KMS-11 (cell line): ENCODE results near the gene SPATS2.

Source experiments
- H2AFZ ChIP-seq: fragments of 200-600 bp; sonication (generic); 2 replicates; pipeline ENCODE4 v1.6.1; 2016; ENCODE audit warnings: antibody characterized with exemption, mixed run types, low read depth
- H3K27ac ChIP-seq: fragments of 200-600 bp; sonication (generic); 2 replicates; pipeline ENCODE4 v1.6.1; 2016; ENCODE audit warnings: mild to moderate bottlenecking, mixed run types
- H3K27me3 ChIP-seq: fragments of 200-600 bp; sonication (generic); 2 replicates; pipeline ENCODE4 v1.6.1; 2017; ENCODE audit warnings: mild to moderate bottlenecking, low read depth, mixed run types, moderate library complexity; ENCODE audit not compliant: insufficient read depth
- H3K36me3 ChIP-seq: fragments of 200-600 bp; sonication (generic); 2 replicates; pipeline ENCODE4 v1.6.1; 2017; ENCODE audit warnings: mild to moderate bottlenecking, mixed run types; ENCODE audit not compliant: insufficient read depth
- H3K4me1 ChIP-seq: fragments of 200-600 bp; sonication (generic); 2 replicates; pipeline ENCODE4 v1.6.1; 2016; ENCODE audit warnings: mild to moderate bottlenecking, low read depth, mixed run types; ENCODE audit not compliant: poor library complexity, severe bottlenecking
- H3K4me2 ChIP-seq: fragments of 200-600 bp; sonication (generic); 2 replicates; pipeline ENCODE4 v1.7.0; 2016; ENCODE audit warnings: mild to moderate bottlenecking, mixed run types
- H3K4me3 ChIP-seq: fragments of 200-600 bp; sonication (generic); IDR thresholded peaks from 2 replicates; pipeline ENCODE4 v1.6.1; 2017; ENCODE audit warnings: low read depth, low read length, mixed read lengths; ENCODE audit not compliant: insufficient read depth
- H3K79me2 ChIP-seq: fragments of 200-600 bp; sonication (generic); 2 replicates; pipeline ENCODE4 v1.6.1; 2016; ENCODE audit warnings: low read depth, mixed run types; ENCODE audit not compliant: insufficient read depth
- H3K9ac ChIP-seq: fragments of 200-600 bp; sonication (generic); 2 replicates; pipeline ENCODE4 v1.6.1; 2016; ENCODE audit warnings: mild to moderate bottlenecking, mixed run types
- H4K20me1 ChIP-seq: fragments of 200-600 bp; sonication (generic); 2 replicates; pipeline ENCODE4 v1.6.1; 2016; ENCODE audit warnings: mild to moderate bottlenecking, mixed run types; ENCODE audit not compliant: insufficient read depth
- CTCF ChIP-seq: fragments of 200-600 bp; sonication (generic); conservative IDR thresholded peaks from 2 replicates; pipeline ENCODE4 v1.6.1; 2017; ENCODE audit warnings: low read depth, mild to moderate bottlenecking, antibody characterized with exemption, low read length, moderate library complexity, mixed read lengths

Gene SPATS2

DNA sequence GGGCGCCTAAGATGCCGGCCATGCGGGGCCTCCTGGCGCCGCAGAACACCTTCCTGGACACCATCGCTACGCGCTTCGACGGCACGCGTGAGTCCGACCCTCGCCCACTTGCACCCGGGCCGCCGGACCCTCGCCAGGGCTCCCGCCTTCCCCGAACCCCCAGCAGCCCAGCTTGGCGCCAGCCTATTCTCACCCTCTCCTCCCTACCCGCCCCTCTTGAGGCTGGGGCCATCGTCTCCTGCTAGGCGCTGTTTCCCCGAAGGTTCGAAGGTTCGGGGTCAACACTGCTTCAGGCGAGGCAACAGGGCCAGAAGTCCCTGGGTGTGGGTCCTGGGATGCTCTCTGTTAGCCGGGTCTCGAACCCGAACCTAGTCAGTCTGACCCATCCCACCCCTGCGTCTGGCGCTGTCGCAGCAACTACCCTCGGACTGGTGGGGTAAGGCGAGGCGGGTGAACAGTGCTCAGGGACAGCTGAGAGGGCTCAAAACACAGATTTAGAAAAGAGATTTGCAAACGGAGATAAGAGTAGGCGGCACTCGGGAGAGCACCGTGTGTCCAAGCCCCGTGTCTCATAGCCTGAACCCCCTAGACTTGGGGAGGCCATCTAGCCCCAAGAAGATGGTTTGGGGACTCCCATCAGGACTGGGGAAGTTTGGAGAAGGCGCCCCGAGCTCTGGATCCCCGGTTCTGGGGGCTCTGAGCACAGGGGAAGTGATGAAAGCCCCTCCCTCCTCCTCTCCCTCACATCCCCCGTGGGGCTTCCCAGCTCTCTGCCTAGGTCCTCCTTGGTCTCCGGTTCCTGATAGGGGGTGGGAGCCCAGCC, 172.4 kb downstream of the SPATS2 start:
- peaks cover 27% of the 10 kb centered on the region for H3K4me1 ChIP-seq
- no peak for TF ChIP-seq CTCF
- H3K27ac ChIP-seq = no peak overlapping the region
- no peak overlapping the region for H3K9ac ChIP-seq
- no peak overlapping the region for H3K4me2 ChIP-seq
- H3K27me3 ChIP-seq = peaks cover 28% of the 10 kb centered on the region
- no peaks in the 10 kb centered on the region for H3K36me3 ChIP-seq
- no peaks in the 10 kb centered on the region for H3K79me2 ChIP-seq
- H3K4me3 ChIP-seq = no peak overlapping the region
- no peak overlapping the region for H2AFZ ChIP-seq
- H4K20me1 ChIP-seq = no peaks in the 10 kb centered on the region

GRCh38 chr12:49540229-49541139, 173.2 kb downstream of the SPATS2 start:
- Histone ChIP-seq H2AFZ (no peak overlapping the region), H3K79me2 (no peaks in the 10 kb centered on the region), H3K27me3 (peaks cover 28% of the 10 kb centered on the region), H4K20me1 (no peaks in the 10 kb centered on the region), H3K27ac (no peak overlapping the region), H3K4me3 (no peak overlapping the region), H3K36me3 (no peaks in the 10 kb centered on the region), H3K9ac (no peak overlapping the region), H3K4me2 (no peak overlapping the region), H3K4me1 (peaks cover 27% of the 10 kb centered on the region)
- TF ChIP-seq CTCF = no peak

GRCh38 chr12:49541140-49541861, 174.0 kb downstream of the SPATS2 start:
- Histone ChIP-seq H4K20me1 (no peaks in the 10 kb centered on the region), H3K27me3 (peaks cover 28% of the 10 kb centered on the region), H3K4me2 (no peak overlapping the region), H3K36me3 (no peaks in the 10 kb centered on the region), H3K9ac (no peak overlapping the region), H2AFZ (no peak overlapping the region), H3K4me3 (no peak overlapping the region), H3K4me1 (peaks cover 24% of the 10 kb centered on the region), H3K79me2 (no peaks in the 10 kb centered on the region), H3K27ac (no peak overlapping the region)
- TF ChIP-seq CTCF = no peak

GRCh38 chr12:49541911-49542505, 174.7 kb downstream of the SPATS2 start:
- Histone ChIP-seq H2AFZ (no peak overlapping the region), H3K27me3 (peaks cover 23% of the 10 kb centered on the region), H3K4me3 (no peak overlapping the region), H3K27ac (no peak overlapping the region), H4K20me1 (no peaks in the 10 kb centered on the region), H3K36me3 (no peaks in the 10 kb centered on the region), H3K4me1 (peaks cover 17% of the 10 kb centered on the region), H3K79me2 (no peaks in the 10 kb centered on the region), H3K9ac (no peak overlapping the region), H3K4me2 (no peak overlapping the region)
- TF ChIP-seq CTCF = no peak
